ENCODE measurements around the gene SULT2B1.

DNA sequence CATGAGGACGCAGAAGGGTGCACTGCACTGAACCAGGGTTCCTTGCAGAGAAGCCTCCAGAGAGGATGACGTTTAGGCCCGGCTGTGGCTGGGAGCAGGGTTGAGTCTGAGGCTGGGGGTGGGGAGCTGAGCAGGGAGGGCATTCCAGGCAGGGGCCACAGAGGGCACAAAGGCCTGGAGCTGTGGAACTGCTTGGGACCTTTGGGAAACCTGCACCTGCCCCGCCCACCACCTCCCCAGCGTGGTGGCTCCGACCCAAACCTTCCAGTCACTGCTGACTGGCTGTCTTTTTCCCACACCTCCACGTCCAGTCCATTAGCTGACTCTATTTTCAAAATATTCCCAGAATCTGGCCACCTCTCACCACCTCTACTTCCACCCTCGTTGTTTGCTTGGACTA, 35.4 kb upstream of the SULT2B1 start:
- TF ChIP-seq EZH2phosphoT487 (IDR thresholded peaks at IDR 0.05; ENCODE audit: low read length), result no peak
- TF ChIP-seq, protein P1, sequence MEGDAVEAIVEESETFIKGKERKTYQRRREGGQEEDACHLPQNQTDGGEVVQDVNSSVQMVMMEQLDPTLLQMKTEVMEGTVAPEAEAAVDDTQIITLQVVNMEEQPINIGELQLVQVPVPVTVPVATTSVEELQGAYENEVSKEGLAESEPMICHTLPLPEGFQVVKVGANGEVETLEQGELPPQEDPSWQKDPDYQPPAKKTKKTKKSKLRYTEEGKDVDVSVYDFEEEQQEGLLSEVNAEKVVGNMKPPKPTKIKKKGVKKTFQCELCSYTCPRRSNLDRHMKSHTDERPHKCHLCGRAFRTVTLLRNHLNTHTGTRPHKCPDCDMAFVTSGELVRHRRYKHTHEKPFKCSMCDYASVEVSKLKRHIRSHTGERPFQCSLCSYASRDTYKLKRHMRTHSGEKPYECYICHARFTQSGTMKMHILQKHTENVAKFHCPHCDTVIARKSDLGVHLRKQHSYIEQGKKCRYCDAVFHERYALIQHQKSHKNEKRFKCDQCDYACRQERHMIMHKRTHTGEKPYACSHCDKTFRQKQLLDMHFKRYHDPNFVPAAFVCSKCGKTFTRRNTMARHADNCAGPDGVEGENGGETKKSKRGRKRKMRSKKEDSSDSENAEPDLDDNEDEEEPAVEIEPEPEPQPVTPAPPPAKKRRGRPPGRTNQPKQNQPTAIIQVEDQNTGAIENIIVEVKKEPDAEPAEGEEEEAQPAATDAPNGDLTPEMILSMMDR (IDR thresholded peaks at IDR 0.05; ENCODE audit: low read length), result no peak
